ENCODE results near the gene GPR39.

GRCh38 chr2:132611719-132612118 is 195.1 kb downstream of the GPR39 start:
- TF ChIP-seq CTCF (IDR thresholded peaks at IDR 0.05; ENCODE audit: extremely low read depth in 1 of 2, insufficient read depth in 1 of 2, low read depth in 1 of 2, low read length in 2 of 2) = no peak
- TF ChIP-seq POLR2AphosphoS5 (IDR thresholded peaks at IDR 0.05; ENCODE audit: insufficient read depth, low read depth, low read length) = no peak
- TF ChIP-seq EZH2 (IDR thresholded peaks at IDR 0.05; ENCODE audit: borderline replicate concordance, low read depth, low read length, severe bottlenecking) = no peak
- no peak for TF ChIP-seq GATA2 (IDR thresholded peaks at IDR 0.05; ENCODE audit: insufficient read depth, insufficient read length, low read depth, low read length)
- TF ChIP-seq, protein P1, sequence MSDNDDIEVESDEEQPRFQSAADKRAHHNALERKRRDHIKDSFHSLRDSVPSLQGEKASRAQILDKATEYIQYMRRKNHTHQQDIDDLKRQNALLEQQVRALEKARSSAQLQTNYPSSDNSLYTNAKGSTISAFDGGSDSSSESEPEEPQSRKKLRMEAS (IDR thresholded peaks at IDR 0.05; ENCODE audit: insufficient read depth, insufficient read length) = no peak
- TF ChIP-seq POLR2A (IDR thresholded peaks at IDR 0.05; ENCODE audit: low read depth, low read length) = no peak
- no peak for TF ChIP-seq FOS (IDR thresholded peaks at IDR 0.05; ENCODE audit: borderline replicate concordance, insufficient read depth, low read length)
- no peak for TF ChIP-seq MYC (IDR thresholded peaks at IDR 0.05; ENCODE audit: low read depth, low read length)
- TF ChIP-seq JUN (IDR thresholded peaks at IDR 0.05; ENCODE audit: borderline replicate concordance, insufficient read depth, insufficient read length, low read depth) = no peak
